Measurements from ENCODE around the gene SPTBN1. TPM values are rescaled to one million over a fixed set of nuclear protein-coding genes. Genes with fewer than 3 reads are reported as not detected.

The SPTBN1 gene
- total and polyA plus RNA-seq, 2 donors: 118 to 352 TPM

DNA sequence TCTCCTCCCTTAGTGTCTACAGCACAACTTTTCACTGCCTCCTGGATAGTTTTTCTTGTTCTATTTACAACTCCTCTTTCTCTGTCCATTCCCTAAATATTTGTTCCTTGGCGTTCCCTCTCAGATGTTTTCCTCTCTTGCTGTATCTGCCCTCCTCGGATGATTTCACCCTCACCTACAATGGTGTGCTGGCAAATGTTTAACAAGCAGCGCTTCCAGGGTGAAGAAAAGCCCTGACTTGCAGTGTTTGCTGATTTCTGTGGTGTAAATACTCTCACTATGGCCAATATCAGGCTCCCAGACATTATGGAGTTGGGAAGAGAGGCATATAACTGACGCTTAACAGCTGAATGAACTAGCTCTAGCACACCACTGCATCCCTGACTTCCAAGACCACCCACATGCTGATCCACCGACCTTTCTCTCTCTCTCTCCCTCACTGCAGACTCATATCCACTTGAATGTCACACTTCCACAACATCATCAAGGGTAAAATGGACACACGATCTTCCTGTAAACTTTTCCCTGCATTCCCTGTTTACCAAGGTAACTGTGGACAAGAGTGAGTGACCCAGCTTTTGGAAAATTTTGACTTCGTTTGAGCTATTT is 31.5 kb upstream of the SPTBN1 start:
- H3K36me3 ChIP-seq (ENCODE audit: insufficient read depth): no peaks in the 10 kb centered on the region
- no peak overlapping the region for H3K4me3 ChIP-seq (ENCODE audit: low read depth, low read length)
- H3K4me1 ChIP-seq (ENCODE audit: insufficient read depth): no peaks in the 10 kb centered on the region
- no peak for DNase-seq (ENCODE audit: extremely low spot score)
- WGBS: 70% methylated on average over 7 of the region's 7 CpGs
- no peak overlapping the region for H3K27ac ChIP-seq (ENCODE audit: low read depth)

DNA sequence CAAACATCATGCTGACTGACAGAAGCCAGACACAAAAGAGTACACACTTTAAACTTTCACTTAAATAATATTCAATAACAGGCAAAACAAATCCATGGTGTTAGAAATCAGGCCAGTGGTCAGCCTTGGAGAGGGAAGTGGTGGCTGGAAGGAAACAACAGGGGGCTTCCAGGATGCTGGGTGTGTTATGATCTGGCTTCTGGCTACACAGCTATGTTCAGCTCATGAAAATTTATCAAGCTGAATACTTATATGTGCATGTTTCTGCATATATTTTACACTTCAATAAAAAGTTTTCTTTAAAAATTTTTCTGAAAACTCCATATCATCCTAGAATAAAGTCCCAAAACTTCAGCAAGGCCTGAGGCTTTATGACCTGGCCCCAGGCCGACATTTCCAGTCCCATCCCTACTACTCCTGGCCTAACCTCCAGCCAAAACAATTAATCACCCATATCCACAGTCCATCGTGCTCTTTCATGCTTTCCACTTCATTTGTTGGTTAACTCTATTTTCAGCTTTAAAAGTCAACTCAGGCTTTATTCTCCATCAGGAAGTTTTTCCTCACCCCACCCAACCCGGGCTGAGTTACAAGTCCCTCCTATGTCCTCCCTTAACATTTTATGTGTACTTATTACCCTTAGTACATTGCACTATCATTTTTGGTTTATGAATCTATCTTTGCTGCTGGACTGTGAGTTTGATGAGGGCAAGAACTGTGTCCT is 27.9 kb upstream of the SPTBN1 start:
- WGBS: 15% methylated on average over 3 of the region's 3 CpGs
- H3K27ac ChIP-seq (ENCODE audit: low read depth): no peak overlapping the region
- DNase-seq (ENCODE audit: extremely low spot score): no peak

DNA sequence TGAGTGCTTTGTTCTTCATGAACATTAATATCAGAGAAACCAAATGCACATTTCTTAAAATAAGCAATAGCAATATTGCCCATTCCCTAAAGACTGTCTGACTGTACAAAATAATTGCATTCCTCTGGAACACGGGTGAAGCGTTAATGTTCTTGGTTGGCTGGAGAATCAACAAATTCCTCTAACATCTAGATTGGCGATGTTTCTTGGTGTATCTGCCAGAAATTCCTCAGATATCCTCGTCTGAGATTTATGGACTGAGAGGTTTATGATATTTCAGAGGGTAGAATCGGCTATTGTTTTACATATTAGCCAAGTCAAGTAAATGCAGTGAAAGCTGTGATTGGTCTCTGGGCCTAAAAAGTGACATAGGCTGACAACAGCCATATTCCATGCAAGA is 27.1 kb upstream of the SPTBN1 start:
- no peak for DNase-seq (ENCODE audit: extremely low spot score)
- 21% methylated on average over 5 of the region's 5 CpGs for WGBS

More for the DNA sequence above, 27.9 kb upstream of the SPTBN1 start:
- no peaks in the 10 kb centered on the region for H3K36me3 ChIP-seq (ENCODE audit: insufficient read depth)
- H3K4me1 ChIP-seq (ENCODE audit: insufficient read depth): no peaks in the 10 kb centered on the region
- H3K4me3 ChIP-seq (ENCODE audit: low read depth, low read length): no peak overlapping the region

DNA sequence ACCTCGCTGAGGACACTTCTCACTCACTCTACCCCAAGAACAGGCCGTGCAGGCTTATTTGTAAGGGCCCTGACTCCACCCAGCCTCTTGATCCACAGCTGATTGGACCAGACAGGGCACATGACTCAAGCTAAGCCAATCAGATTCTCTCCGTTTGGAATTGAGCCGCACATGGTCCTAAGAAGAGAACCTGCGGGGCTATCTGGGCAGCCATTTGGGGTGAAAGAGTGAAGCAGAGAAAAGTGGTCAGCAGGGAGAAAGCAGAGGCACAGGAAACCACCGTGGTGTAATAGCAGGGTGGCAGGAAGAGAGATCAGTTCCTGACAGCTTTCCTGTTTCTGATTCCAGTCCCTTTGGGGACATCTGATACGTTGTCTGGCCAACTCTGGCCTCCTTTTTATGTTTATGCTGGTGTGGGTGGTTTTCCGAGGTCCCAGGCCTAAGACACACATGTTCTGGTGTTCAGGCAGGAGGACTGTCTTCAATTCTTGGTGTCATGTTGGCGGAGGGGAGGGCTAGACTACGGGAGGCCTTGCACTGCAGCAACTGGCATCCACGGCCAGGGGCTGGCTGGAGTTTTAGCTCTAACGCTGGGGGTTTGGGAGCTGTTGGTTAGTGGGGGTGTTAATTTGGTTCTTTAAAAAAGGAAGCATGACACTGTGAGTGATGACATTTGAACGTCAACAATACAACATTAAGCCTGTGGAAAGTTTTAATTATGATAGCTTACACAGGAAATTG is 26.1 kb upstream of the SPTBN1 start:
- Histone ChIP-seq H3K4me1 (ENCODE audit: insufficient read depth) (no peaks in the 10 kb centered on the region), H3K27ac (ENCODE audit: low read depth) (no peak overlapping the region), H3K36me3 (ENCODE audit: insufficient read depth) (no peaks in the 10 kb centered on the region), H3K4me3 (ENCODE audit: low read depth, low read length) (no peak overlapping the region)
- WGBS: 69% methylated on average over 13 of the region's 13 CpGs
- DNase-seq (ENCODE audit: extremely low spot score): no peak

More for the DNA sequence above, 27.1 kb upstream of the SPTBN1 start:
- no peaks in the 10 kb centered on the region for H3K4me1 ChIP-seq (ENCODE audit: insufficient read depth)
- no peak overlapping the region for H3K27ac ChIP-seq (ENCODE audit: low read depth)
- H3K4me3 ChIP-seq (ENCODE audit: low read depth, low read length): no peak overlapping the region
- H3K36me3 ChIP-seq (ENCODE audit: insufficient read depth): no peaks in the 10 kb centered on the region

DNA sequence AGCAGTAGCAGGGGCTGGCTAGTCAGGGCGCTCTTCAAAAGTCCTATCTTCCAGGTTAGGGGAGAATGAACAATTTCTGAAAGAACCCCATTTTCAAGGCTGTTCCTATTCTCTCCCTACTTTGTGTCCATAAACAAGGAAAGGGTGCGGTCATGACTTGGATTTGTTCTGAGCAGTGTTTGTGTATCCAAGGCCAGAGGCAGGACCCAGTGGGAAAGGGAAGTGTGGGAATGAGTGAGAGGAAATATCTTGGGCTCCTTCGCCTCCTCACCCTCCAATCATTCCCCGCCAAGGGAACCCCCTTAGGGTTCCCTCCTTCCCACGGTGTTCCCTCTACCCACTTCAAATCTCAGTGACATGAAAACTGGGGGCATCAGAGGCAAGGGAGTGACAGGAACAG is 25.5 kb upstream of the SPTBN1 start:
- 73% methylated on average over 5 of the region's 5 CpGs for WGBS
- no peak for DNase-seq (ENCODE audit: extremely low spot score)
- no peaks in the 10 kb centered on the region for H3K4me1 ChIP-seq (ENCODE audit: insufficient read depth)

DNA sequence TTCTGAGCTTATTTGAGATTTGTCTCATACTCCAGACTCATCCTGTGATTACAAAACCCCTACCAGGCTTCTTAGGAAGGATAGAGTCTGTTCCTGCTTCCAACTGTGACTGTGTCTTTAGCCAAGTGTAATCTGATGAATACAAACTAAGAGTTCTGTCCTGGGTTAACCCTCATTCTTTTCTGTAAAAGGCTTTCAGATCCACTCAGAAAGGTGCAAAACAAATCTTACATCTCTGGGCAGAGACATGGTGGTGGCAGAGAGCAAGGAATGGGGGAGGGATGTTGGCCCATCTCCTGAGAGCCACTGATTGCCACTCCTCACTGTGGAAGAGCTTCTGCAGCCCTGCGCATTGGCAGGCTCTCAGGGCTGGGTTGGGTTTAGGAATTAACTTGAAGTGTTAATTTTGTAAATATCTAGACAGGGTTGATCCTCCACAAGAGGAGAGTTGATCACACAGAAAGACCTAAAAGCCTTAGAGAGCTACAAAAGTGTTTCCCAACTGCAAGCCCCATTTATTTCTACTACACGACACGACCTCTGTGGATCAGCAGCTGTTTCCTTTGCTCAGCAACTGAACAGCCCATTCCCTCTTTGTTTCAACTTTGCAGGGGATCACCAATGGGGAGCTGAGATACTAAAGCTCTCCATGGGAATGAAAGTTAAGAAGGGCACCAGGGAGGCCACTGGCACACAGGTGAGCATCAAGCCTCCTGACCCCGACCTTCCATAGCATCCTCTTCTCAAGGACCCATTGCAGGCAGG is 23.7 kb upstream of the SPTBN1 start:
- Histone ChIP-seq H3K4me3 (ENCODE audit: low read depth, low read length) (no peak overlapping the region), H3K4me1 (ENCODE audit: insufficient read depth) (no peaks in the 10 kb centered on the region), H3K36me3 (ENCODE audit: insufficient read depth) (no peaks in the 10 kb centered on the region), H3K27ac (ENCODE audit: low read depth) (no peak overlapping the region)
- DNase-seq (ENCODE audit: extremely low spot score): no peak
- WGBS: 41% methylated on average over 4 of the region's 4 CpGs

More for the DNA sequence above, 25.5 kb upstream of the SPTBN1 start:
- no peak overlapping the region for H3K27ac ChIP-seq (ENCODE audit: low read depth)
- H3K4me3 ChIP-seq (ENCODE audit: low read depth, low read length): no peak overlapping the region
- no peaks in the 10 kb centered on the region for H3K36me3 ChIP-seq (ENCODE audit: insufficient read depth)

DNA sequence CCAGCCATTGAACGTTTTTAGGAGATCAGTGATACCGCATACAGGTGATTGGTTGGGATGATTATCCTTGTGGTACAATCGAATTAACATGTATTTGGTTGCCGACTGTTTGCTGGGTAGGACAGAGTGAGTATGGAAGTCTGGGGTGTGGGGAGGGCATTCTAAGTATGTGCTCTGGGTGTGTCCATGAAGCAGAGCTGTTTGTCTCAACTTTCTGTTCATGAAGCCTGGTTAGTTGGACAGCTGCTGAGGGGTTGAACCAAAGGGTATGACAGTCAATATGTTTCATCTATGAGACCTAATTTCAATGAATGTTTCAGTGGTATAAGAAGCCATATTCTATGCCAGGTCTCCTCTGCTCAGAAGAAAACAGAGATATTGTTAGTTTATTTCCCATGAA is 21.9 kb upstream of the SPTBN1 start:
- WGBS: 96% methylated on average over 4 of the region's 4 CpGs
- Histone ChIP-seq H3K4me1 (ENCODE audit: insufficient read depth) (no peaks in the 10 kb centered on the region), H3K27ac (ENCODE audit: low read depth) (no peak overlapping the region), H3K36me3 (ENCODE audit: insufficient read depth) (no peaks in the 10 kb centered on the region), H3K4me3 (ENCODE audit: low read depth, low read length) (no peak overlapping the region)
- no peak for DNase-seq (ENCODE audit: extremely low spot score)

DNA sequence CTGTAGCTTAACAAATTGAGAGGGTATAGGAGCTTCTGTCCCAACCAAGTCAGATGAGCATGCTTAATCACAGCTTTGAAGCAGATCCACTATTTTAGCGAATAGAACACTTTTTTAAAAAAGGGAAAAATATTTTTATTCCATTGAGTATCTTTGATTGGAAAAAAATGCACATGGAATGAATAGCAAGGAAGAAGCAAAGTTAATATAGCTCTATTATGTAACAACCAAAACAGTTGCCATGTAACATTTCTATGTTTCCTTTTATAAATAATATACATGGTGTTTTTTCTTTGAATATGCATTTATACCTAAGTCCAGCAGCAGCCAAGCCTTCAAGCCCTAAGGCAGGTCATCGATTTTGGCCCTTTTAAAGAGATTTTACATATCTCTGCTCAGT is 21.4 kb upstream of the SPTBN1 start:
- no peak overlapping the region for H3K4me3 ChIP-seq (ENCODE audit: low read depth, low read length)
- no peak overlapping the region for H3K27ac ChIP-seq (ENCODE audit: low read depth)
- WGBS: 85% methylated on average over 2 of the region's 2 CpGs
- H3K36me3 ChIP-seq (ENCODE audit: insufficient read depth): no peaks in the 10 kb centered on the region
- H3K4me1 ChIP-seq (ENCODE audit: insufficient read depth): no peaks in the 10 kb centered on the region
- DNase-seq (ENCODE audit: extremely low spot score): no peak

DNA sequence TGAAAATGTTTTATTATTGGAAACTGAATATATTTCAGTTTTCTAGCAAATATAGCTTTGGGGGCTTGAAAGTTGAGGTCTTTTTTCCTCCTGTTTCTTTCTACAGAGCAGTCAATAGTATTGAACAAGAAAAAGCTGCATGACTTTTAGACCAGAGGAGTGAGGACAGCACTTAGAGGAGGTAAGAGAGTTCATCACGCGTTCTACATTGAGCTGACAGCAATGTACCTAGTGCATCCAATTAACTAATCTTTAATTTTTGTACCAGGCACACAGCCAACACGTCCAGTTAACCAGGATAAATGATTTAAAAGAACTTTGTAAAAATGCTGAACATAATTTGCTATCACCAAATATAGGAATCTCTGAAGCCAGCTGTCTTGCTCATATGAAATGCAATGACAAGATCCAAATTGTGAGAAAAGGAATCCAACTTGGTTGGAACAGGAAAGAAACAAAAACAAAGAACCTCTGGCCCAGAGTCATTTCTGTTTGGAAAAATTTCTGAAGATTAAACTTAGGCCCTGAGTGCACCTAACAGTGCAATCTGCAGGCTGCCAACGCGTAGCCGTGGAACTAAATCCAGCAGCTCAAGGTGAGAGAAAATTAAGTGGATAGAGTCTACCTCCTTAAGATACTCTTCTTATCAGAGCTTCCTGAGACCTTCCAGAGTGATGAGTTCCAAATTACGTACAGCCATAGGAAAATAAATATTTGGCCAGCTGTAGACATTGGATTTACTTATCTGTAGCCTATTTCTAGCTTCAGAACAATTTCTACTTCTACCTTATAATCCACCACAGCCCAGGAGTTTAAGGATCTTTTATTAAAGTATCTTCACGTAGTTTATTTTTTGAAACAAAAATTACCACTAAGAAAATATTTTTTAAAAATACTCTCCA is 20.6 kb upstream of the SPTBN1 start:
- Histone ChIP-seq H3K27ac (ENCODE audit: low read depth) (no peak overlapping the region), H3K4me1 (ENCODE audit: insufficient read depth) (no peaks in the 10 kb centered on the region), H3K4me3 (ENCODE audit: low read depth, low read length) (no peak overlapping the region), H3K36me3 (ENCODE audit: insufficient read depth) (no peaks in the 10 kb centered on the region)
- no peak for DNase-seq (ENCODE audit: extremely low spot score)
- WGBS: 69% methylated on average over 8 of the region's 8 CpGs

DNA sequence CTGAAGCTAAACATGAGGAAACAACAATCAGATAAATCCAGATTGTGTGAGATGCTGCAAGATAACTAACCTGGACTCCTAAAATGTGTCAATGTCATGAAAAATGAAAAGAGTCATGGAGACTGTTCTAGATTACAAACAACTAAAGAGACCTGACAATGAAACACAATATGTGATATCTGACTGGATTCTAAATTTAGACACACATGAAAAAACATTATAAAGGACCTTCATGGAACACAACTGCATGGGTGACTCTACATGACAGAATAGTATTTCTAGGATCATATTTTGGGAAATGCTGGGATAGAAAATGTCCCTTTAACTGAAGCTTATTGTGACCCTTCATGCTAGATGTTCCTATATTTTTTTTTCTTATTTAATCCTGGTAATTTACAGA is 18.5 kb upstream of the SPTBN1 start:
- Histone ChIP-seq H3K4me1 (ENCODE audit: insufficient read depth) (no peaks in the 10 kb centered on the region), H3K4me3 (ENCODE audit: low read depth, low read length) (no peak overlapping the region), H3K27ac (ENCODE audit: low read depth) (no peak overlapping the region)

DNA sequence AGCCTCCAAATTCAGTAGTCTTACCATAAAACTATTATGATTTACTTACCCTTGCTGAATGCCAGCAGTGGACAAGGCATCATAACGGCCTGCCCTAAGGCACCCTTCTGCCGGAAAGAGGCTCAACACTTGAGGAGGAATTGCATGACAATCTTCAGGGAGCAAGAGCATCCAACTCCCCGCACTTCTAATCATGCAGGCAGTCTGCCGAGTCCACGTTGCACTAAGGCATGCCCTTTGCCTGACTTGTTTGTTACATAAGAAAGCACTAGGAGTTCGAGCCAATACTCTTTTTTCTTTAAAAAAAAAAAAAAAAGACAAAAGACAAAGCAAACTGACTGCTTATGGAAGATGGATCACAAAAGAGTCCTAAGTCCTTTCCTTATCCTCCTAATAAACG is 17.9 kb upstream of the SPTBN1 start:
- Histone ChIP-seq H3K27ac (ENCODE audit: low read depth) (no peak overlapping the region), H3K4me1 (ENCODE audit: insufficient read depth) (no peaks in the 10 kb centered on the region), H3K4me3 (ENCODE audit: low read depth, low read length) (no peak overlapping the region), H3K36me3 (ENCODE audit: insufficient read depth) (no peaks in the 10 kb centered on the region)
- WGBS: 42% methylated on average over 7 of the region's 7 CpGs
- no peak for DNase-seq (ENCODE audit: extremely low spot score)

More for the DNA sequence above, 18.5 kb upstream of the SPTBN1 start:
- no peaks in the 10 kb centered on the region for H3K36me3 ChIP-seq (ENCODE audit: insufficient read depth)
- DNase-seq (ENCODE audit: extremely low spot score): no peak

DNA sequence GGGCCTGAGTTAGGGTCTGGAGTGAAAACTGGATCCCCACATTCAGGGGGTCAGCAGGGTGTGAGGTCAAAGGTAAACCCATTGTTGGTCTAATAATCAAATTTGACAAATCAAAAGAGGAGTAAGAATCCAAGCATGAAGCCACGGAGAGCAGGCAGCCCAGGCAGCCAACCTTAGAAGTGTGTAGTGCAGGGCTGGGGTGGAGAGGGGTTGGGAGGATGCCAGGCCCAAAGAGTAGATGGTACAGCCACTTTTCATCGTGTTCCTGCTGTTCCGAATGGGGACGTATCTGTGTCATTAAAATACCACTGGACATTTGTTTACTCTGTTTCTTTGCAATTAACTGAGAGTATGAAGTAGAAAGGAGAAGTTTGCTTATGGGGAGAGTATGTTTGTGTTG is 16.5 kb upstream of the SPTBN1 start:
- Histone ChIP-seq H3K27ac (ENCODE audit: low read depth) (no peak overlapping the region), H3K4me1 (ENCODE audit: insufficient read depth) (no peaks in the 10 kb centered on the region), H3K4me3 (ENCODE audit: low read depth, low read length) (no peak overlapping the region), H3K36me3 (ENCODE audit: insufficient read depth) (no peaks in the 10 kb centered on the region)
- no peak for DNase-seq (ENCODE audit: extremely low spot score)
- WGBS: 86% methylated on average over 4 of the region's 4 CpGs

DNA sequence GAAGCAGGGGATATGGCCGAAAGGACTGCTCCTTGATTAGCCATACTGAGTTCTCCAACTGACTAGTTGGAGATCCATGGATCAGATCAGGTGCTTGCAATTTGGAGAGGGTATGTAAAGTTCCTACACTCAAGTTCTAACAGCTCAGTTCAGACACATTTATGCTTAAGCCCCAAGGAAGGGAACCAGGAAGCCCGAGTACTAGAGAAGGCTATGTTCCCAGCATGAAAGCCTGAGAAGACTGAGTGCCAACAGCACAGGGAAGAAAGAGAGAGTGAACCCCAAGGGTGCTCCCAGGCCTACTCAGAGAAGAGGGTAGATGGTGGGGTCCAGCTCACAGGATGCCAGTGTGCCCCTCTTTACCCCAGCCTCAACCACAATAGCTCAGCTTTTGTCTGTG is 16.1 kb upstream of the SPTBN1 start:
- DNase-seq (ENCODE audit: extremely low spot score): no peak
- H3K4me1 ChIP-seq (ENCODE audit: insufficient read depth): no peaks in the 10 kb centered on the region
- H3K27ac ChIP-seq (ENCODE audit: low read depth): no peak overlapping the region
- 94% methylated on average over 2 of the region's 2 CpGs for WGBS
- no peak overlapping the region for H3K4me3 ChIP-seq (ENCODE audit: low read depth, low read length)
- H3K36me3 ChIP-seq (ENCODE audit: insufficient read depth): no peaks in the 10 kb centered on the region
